ENCODE measurements around the gene HERC4.

DNA sequence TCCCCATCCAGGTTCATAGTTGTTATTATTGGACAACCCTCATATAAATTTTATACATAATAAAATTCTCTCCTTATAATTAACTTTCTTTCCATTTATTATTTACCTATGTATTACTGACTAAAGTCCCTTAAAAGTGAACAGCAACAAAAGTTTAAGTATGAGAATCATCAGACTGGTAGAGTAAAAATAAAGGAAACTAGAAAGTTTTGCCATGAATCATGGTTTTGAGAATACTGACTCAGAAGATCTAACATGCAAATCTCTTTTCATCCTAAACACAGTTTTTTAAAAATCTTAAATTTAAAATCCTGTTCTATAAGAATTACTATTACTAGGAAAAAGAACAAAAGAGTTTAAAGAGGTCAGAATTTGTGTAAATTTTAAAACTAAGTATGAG lies 32.1 kb downstream of the HERC4 start:
- TF ChIP-seq, protein P1, sequence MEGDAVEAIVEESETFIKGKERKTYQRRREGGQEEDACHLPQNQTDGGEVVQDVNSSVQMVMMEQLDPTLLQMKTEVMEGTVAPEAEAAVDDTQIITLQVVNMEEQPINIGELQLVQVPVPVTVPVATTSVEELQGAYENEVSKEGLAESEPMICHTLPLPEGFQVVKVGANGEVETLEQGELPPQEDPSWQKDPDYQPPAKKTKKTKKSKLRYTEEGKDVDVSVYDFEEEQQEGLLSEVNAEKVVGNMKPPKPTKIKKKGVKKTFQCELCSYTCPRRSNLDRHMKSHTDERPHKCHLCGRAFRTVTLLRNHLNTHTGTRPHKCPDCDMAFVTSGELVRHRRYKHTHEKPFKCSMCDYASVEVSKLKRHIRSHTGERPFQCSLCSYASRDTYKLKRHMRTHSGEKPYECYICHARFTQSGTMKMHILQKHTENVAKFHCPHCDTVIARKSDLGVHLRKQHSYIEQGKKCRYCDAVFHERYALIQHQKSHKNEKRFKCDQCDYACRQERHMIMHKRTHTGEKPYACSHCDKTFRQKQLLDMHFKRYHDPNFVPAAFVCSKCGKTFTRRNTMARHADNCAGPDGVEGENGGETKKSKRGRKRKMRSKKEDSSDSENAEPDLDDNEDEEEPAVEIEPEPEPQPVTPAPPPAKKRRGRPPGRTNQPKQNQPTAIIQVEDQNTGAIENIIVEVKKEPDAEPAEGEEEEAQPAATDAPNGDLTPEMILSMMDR (IDR thresholded peaks at IDR 0.05; ENCODE audit: low read length) = no peak
- no peak for TF ChIP-seq EZH2 (IDR thresholded peaks at IDR 0.05; ENCODE audit: borderline replicate concordance, low read length)
